NCI-H2196 (cell line): Measurements from ENCODE around the gene TPP2.

Experiments
- DNase-seq: peaks from one replicate; lab custom pipeline; 2025; ENCODE audit not compliant: unreplicated experiment; lab: John Stamatoyannopoulos, UW

The TPP2 gene

GRCh38 chr13:102651892-102652291 is 55.1 kb downstream of the TPP2 start:
- no peak for DNase-seq

GRCh38 chr13:102654756-102655155 is 58.0 kb downstream of the TPP2 start:
- no peak for DNase-seq

GRCh38 chr13:102657630-102658029 is 60.8 kb downstream of the TPP2 start:
- DNase-seq = no peak

- DNase-seq = no peak
Observed at GRCh38 chr13:102658660-102659059, 61.9 kb downstream of the TPP2 start.

- DNase-seq = no peak
Observed at GRCh38 chr13:102659168-102659713, 62.5 kb downstream of the TPP2 start.

- no peak for DNase-seq
Observed at GRCh38 chr13:102667023-102667422, 70.2 kb downstream of the TPP2 start.

GRCh38 chr13:102667911-102668310 is 71.1 kb downstream of the TPP2 start:
- no peak for DNase-seq

GRCh38 chr13:102670130-102670529 is 73.3 kb downstream of the TPP2 start:
- no peak for DNase-seq

- no peak for DNase-seq
Observed at GRCh38 chr13:102675115-102675514, 78.3 kb downstream of the TPP2 start.

- DNase-seq = no peak
Observed at GRCh38 chr13:102677122-102677521, 80.3 kb downstream of the TPP2 start.

GRCh38 chr13:102678339-102679107 is 81.7 kb downstream of the TPP2 start:
- DNase-seq = no peak

- no peak for DNase-seq
Observed at GRCh38 chr13:102679449-102680132, 82.8 kb downstream of the TPP2 start.

- no peak for DNase-seq
Observed at GRCh38 chr13:102680133-102680717, 83.4 kb downstream of the TPP2 start.

GRCh38 chr13:102680842-102681740 is 84.3 kb downstream of the TPP2 start:
- no peak for DNase-seq

- DNase-seq = no peak
Observed at GRCh38 chr13:102682211-102682610, 85.4 kb downstream of the TPP2 start.

- DNase-seq = no peak
Observed at GRCh38 chr13:102682727-102683126, 85.9 kb downstream of the TPP2 start.

GRCh38 chr13:102683637-102684036 is 86.9 kb downstream of the TPP2 start:
- no peak for DNase-seq

- DNase-seq = no peak
Observed at GRCh38 chr13:102686024-102686423, 89.2 kb downstream of the TPP2 start.

- DNase-seq = no peak
Observed at GRCh38 chr13:102687520-102687919, 90.7 kb downstream of the TPP2 start.

- DNase-seq = no peak
Observed at GRCh38 chr13:102688306-102688973, 91.7 kb downstream of the TPP2 start.
